GM12875 (cell line): Measurements from ENCODE around the gene EGFL8.

ENCODE experiments used
- H3K4me3 ChIP-seq: one replicate; pipeline ENCODE4 v1.5.1; 2011; ENCODE audit warnings: low read depth, low read length, control low read depth
- CTCF ChIP-seq: IDR thresholded peaks from 2 replicates; pipeline ENCODE4 v1.5.1; 2011; ENCODE audit warnings: low read depth, mild to moderate bottlenecking, control low read depth, inconsistent platforms, low read length, moderate library complexity, borderline replicate concordance; ENCODE audit not compliant: insufficient read depth

EGFL8 gene

GRCh38 chr6:32164295-32164694 is at the start of gene EGFL8:
EGFL8 (plus strand) TSS chr6:32164595; CDS start chr6:32166166, 1,571 bp downstream.
- no peak for TF ChIP-seq CTCF
- H3K4me3 ChIP-seq: no peak within 1 kb of the TSS

DNA sequence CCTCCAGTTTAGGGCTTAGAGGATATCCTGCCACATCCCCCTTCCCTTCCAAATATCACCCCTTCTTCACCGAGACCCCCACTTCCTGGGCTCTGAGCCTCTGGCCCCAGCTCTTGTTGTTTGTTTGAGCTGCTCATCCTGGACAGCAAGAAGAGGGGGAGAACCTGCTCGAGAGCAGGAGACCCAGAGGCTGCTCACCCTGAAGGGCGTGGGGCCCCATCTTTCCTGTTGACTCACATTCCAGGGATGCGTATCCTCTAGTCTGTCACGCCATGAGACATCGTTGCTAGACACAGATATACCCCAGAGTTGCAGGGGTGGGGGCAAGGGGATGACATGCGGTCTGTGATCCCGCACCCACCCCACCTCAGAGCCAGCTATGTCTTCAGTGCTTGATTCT is 49.6 kb upstream of the EGFL8 start:
- no peak overlapping the region for H3K4me3 ChIP-seq
- TF ChIP-seq CTCF: no peak

GRCh38 chr6:32115623-32116022 is 48.8 kb upstream of the EGFL8 start:
- H3K4me3 ChIP-seq: no peak overlapping the region
- no peak for TF ChIP-seq CTCF

- peak; percentile 40; the same call in 1 of the 2 replicates for TF ChIP-seq CTCF
- H3K4me3 ChIP-seq: no peak overlapping the region
These were observed 47.7 kb upstream of the EGFL8 start for GRCh38 chr6:32116674-32117073.

GRCh38 chr6:32117461-32117860 is 46.9 kb upstream of the EGFL8 start:
- H3K4me3 ChIP-seq: no peak overlapping the region
- no peak for TF ChIP-seq CTCF

DNA sequence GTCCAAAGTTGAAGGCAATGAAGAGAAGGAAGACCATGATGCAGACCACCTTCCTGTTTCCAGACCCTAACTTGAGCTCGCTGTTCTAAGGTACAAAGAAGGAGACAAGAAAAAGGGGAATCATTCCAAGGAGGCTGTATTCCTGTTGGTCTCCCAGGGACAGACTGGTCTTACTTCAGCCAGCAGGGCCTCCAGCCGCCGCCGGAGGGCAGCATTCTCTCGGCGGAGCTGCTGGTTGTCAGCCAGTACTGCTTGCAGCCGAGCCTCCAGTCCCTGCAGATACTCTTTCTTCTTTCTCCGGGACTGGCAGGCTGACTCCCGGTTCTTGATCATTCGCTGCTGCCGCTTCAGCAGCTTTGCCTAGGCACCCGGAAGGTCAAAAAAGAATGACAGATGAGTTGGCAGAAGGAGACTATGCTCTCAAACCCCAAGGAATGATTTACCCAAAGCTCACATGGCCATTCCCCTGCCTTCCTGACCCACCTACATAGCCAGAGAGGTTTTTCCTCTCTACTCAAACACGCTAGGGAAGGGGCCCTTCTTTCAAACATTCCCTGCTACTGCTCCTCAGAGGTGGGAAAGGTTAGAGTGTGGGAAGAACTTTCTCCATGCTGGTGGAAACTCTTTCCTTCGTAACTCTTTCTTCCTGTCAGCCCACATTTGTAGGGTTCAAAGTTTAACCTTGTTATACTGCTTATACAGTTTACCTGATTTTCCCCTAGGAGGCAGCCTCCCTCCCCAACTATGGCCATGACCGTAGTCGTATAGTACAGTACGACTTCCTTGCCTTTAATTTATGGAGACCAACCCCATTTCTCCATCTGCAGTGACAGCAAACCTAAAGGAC is 45.4 kb upstream of the EGFL8 start:
- peak; percentile 92 for TF ChIP-seq CTCF
- H3K4me3 ChIP-seq: no peak overlapping the region

DNA sequence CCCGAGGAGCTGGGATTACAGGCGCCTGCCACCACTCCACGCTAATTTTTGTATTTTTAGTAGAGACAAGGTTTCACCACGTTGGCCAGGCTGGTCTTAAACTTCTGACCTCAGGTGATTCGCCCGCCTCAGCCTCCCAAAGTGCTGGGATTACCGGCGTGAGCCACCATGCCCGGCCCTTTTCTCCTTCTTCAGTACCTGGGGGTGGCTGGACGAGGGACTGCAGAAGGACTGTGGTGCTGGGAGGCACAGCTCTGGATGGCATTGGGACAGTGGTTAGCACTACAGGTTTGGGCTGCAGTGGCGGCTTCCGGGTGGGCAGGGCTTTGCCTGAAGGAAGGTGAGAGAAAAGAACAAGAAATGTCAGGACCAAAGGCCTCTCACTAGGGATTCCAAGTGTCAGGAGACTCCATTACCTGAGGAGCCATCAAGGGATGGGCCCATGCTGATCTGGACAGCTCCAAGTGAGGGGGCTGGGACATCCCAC is 43.8 kb upstream of the EGFL8 start:
- no peak for TF ChIP-seq CTCF
- H3K4me3 ChIP-seq: no peak overlapping the region
